Fibroblast of mammary gland (primary cell): Measurements from ENCODE around the gene DMRTC2.

Experiments
- DNase-seq: peaks from one replicate; pipeline ENCODE4 v3.0.0-alpha.2; 2010; ENCODE audit warnings: low read depth
- H3K4me3 ChIP-seq: 2 replicates; pipeline ENCODE4 v1.5.1; 2011; ENCODE audit warnings: low read depth, mild to moderate bottlenecking, low read length, moderate library complexity; ENCODE audit not compliant: control insufficient read depth
- CTCF ChIP-seq: conservative IDR thresholded peaks from 2 replicates; pipeline ENCODE4 v1.5.1; 2011; ENCODE audit warnings: low read depth, low read length, inconsistent platforms; ENCODE audit not compliant: control insufficient read depth, insufficient read depth

DMRTC2 gene

GRCh38 chr19:41898235-41898634 lies 53.4 kb downstream of the DMRTC2 start:
- H3K4me3 ChIP-seq = no peak overlapping the region
- no peak for TF ChIP-seq CTCF
- no peak for DNase-seq
